Activated gamma-delta T cell treated with Interleukin-2 at 50 U/mL for 16 hours (primary cell): ENCODE measurements around the gene DOK7.
"Not testable (repeated sequence)": the region's sequence is repeated elsewhere in the genome, so short reads cannot be mapped to it uniquely, and the experiment has no call there.

Experiments
- DNase-seq: peaks from one replicate; pipeline ENCODE4 v3.0.0-alpha.2; 2020

Gene DOK7

DNA sequence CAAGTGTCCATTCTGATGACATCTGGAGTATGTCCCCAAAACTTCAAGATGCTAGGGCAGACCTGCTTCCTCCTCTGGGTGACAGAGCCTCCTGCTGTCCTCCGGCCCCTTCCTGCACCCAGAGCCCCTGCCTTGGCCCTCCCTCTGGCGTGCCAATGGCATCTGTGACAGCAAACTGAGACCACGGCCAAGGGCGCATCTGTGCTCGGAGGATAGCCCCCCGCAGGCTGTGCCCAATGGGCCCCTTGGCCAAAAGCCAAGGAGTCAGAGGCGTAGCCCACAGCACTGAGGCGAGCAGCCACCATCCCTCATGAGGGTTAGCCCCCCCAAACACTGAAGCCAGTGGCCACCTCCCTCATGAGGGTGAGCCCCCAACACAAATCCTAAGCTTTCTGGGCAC is 61.2 kb downstream of the DOK7 start:
- DNase-seq, result no peak

DNA sequence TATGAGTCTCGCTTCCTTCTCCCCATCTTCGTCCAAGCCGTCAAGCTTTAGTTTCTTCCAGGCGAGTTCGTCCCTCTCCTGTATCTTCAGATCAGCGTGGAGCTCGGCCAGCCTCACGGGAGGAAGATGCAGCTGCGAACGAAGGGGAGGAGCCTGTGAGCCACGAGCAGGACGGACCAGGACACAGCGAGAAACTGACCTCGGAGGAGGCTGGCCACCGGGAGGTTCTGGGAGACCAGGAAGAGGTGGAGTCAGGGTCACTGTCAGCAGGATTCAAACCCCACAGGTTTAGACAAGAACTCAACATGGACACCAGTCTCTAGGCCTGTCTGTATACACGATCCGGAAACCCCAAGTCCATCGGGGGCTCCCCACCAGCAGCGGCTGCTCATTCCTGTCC is 61.8 kb downstream of the DOK7 start:
- no peak for DNase-seq

DNA sequence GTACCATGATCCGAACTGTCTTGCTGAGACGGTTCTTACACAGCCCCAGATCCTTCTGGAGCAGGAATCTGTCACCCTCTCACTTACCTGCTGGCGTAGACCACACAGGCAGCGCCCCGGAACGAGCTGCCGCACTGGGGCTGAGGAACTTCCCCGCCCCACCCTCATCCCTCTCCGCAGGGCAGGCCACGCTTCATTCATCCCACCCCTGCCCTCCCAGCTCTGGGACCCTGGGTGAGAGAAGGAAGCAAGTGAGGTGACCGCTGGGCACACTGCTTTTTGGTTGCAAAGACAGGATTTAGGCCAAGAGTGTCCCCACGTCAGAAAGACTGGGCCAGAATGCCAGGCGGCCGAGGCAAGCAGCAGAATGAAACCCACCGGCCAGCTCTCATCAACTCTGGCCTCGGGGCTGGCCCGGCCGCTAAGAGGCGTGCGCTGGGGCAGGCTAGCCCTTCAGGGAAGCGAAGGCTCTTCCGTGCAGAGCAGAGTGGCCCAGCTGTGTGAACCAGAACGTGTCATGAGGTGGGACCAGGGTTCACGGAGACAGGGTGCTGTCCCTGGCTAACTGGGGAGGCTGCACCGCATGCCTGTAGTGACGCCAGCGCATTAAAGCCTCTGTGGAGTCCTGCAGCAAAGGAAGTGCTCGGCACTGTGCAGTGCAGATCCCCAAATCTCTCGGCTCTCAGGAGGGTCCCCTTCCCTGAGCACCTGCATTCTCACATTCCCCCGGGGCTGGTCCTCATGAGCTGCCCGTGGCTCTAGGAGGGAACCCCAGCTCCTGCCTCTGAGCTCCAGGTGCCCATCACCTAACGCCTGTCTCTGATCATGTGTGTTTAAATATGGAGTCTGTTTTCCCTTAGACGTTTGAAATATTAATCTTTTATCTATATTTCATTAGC is 62.7 kb downstream of the DOK7 start:
- no peak for DNase-seq

- DNase-seq, result no peak
These were observed 63.4 kb downstream of the DOK7 start for GRCh38 chr4:3526456-3526855.

DNA sequence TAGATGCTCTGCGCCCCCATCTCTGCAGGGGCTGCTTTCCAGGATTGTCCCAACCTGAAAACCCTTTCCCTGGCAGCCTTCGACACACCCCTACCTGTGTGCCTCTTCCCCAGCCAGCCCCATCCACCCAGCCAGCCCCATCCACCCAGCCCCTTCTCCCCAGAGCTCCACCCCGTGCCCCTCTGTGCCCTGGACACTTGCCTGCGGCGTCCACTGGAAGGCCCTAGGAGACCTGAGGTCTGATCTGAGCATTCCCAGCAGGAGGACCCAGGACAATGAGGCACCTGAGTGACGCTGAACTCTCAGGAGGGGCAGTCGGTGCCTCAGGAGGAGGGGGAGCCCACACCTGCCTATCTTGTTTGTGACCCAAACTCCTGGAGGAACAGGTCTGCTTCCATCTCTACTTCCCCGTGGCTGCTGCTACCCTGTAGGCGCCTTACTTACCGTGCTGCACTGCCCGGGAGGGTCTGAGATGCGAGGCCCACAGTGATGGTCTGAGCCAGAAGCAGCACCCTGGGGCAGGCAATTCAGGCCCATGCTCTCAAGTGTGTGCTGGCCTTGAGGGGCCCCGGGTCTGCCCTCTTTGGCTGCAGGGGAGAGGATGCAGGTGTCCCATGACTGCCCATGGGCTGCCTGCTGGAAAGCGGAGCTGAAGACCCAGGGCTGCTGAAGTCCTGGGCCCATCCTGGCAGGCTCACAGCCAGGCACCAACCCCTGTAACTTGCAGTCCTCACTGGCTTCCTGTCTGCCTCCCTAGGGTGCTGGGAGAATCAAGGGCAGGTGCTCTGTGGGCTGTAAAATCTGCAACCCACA is 64.2 kb downstream of the DOK7 start:
- DNase-seq, result no peak

GRCh38 chr4:3527914-3528876 is 65.1 kb downstream of the DOK7 start:
- no peak for DNase-seq

- no peak for DNase-seq
These were observed 66.3 kb downstream of the DOK7 start for GRCh38 chr4:3529363-3529762.

GRCh38 chr4:3530051-3530450 is 66.9 kb downstream of the DOK7 start:
- no peak for DNase-seq

DNA sequence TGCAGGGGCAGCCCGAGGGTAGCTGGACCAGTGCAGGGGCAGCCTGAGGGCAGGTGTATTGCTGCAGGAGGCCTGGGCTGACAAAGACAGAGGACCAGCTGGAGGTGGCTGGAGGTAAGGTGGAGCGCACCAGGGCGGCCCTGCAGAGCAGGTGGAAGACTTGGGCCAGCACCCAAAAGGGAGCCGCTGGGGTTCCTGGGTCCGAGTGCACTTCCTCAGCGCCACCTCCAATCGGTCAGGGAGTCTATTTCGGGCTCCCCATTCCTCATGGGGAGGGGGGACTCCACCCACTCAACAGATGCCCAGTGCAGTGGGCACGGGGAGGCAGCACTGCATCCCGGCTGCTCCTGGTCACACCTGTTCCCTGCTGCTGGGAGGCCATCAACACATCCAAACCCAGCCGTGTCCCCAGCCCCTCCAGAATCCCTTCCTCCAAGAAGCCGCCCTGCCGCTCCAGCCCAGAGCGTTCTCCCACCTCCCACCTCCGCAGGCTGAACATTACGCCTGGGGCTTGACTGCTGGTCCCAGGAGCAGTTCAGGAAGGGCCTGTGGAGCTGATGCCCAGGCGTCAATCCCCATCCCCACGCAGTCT is 67.7 kb downstream of the DOK7 start:
- no peak for DNase-seq

GRCh38 chr4:3531318-3531878 is 68.3 kb downstream of the DOK7 start:
- DNase-seq, result no peak

DNA sequence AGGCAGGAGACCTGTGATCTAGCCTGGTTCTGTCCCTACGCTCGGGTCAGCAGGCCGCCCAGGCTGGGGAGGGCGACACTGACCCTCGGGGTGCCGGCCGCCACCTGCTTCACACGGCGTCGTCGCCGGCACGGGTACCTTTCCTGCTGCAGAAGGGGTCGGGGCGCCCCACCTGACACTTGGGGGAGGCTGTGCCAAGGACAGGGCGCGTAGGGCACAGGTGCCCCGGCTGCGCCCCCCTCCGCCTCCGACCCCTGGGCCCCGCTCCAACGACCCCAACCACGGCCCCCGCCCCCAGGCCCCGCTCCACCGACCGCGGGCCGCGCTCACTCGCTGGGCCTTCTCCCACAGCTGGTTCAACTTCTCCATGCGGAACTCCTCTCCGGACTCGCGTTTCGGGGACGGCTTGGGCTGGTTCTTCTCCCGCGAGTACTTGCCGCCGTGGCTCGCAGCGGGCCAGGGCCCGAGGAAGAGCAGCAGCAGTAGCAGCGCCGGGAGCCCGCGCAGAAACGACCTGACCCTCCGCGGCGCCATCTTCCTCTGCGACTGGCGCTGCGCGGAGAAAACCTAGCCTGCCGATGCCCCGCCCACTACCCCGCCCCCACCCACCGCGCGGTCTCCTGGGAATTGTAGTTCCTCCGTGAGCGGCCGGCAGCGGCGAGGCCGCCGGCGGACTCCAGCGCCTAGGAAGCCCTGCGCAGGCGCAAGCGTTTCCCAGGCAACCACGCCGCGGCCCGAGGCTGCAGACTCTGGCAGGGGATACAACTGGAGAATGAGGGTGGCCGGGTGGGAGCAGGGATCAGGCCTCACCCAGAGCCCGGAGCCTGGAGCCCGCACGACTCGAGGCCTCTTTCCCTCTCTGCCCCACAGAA is 69.0 kb downstream of the DOK7 start, which contains the start of gene LRPAP1:
Gene LRPAP1, minus strand, starts transcription at position 544 of the 872 bp plus-strand sequence. Its CDS starts 10 bp downstream, at position 534.
- DNase-seq, result peak; percentile 81

GRCh38 chr4:3532751-3533422 is 69.8 kb downstream of the DOK7 start:
- DNase-seq, result no peak

DNA sequence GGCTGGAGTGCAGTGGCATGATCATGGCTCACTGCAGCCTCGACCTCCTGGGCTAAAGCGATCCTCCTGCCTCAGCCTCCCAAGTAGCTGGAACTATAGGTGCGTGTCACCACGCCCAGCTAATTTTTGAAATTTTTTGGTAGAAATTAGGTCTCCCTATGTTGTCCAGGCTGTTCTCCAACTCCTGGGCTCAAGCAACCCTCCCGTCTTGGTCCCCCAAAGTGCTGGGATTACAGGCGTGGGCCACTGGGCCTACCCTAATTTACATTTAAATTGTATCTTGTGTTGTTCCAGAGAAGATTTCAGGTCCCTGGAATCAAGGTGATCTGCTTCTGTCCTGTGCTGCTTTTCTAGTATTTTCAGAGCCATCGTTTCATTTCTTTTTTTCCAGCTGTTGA is 70.3 kb downstream of the DOK7 start:
- no peak for DNase-seq

DNA sequence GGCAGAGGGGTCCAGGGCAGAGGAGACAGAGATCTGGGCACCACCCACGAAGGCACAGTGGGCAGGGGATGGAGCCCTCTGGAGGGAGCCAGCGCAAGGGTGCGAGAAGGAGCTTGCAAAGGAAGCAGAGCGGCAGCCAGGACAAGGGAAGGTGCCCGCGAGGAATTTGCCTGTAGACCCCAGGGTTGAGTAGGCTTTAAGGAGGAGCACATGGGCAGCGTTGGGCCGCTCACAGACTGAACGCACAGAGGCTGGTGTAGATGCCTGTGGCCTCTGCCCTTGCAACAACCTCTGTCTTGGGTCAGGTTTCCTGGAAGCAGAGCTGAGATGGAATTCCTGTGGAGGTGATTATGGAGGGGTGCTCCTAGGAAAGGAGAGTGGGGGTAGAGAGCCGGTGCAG is 72.7 kb downstream of the DOK7 start:
- DNase-seq, result not testable (repeated sequence)

GRCh38 chr4:3538906-3539305 is 75.8 kb downstream of the DOK7 start:
- not testable (repeated sequence) for DNase-seq

DNA sequence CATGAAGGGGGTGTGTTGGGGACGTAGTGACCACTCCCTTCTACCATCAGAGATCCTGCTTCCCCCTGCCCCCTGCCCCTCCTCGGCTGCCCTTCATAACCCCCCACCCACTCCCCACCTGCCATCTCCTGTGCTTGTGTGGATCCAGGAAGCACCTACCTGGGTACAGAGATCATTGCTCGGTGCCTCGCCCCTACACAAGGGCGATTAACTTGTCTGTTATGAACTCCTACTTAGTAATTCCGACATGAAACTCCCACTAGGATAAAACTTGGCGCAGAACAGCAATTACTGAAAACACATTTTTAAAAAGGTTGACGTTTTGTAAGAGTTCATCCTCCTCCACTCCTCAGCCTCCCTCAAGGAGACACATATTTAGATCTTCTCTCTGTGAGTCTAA is 80.3 kb downstream of the DOK7 start:
- not testable (repeated sequence) for DNase-seq
